ENCODE measurements around the gene LRRC14B. TPM values are rescaled to one million over a fixed set of nuclear protein-coding genes. Genes with fewer than 3 reads are reported as not detected.
A peak's percentile ranks its signal among the peaks of the same experiment; 100 is the strongest.

The LRRC14B gene
- total RNA-seq, 4 donors from 2014 or later = not detected

- Histone ChIP-seq H3K27ac (no peak overlapping the region), H3K4me3 (no peak overlapping the region), H3K27me3 (no peaks in the 10 kb centered on the region), H3K4me1 (no peaks in the 10 kb centered on the region), H3K36me3 (peaks cover 0 to 22% (median 0%) of the 10 kb centered on the region in 3 donors), H3K9me3 (no peaks in the 10 kb centered on the region)
- TF ChIP-seq POLR2A (IDR thresholded peaks at IDR 0.05) = no peak
- TF ChIP-seq CTCF (IDR thresholded peaks at IDR 0.05) = no peak
- peak in 1 of 3 donors; percentile 32 for DNase-seq
Observed at GRCh38 chr5:199950-200645, 8.8 kb downstream of the LRRC14B start.

GRCh38 chr5:200985-201384 is 9.7 kb downstream of the LRRC14B start:
- Histone ChIP-seq H3K36me3 (peaks cover 0 to 27% (median 0%) of the 10 kb centered on the region in 3 donors), H3K27ac (no peak overlapping the region), H3K4me3 (no peak overlapping the region), H3K4me1 (no peaks in the 10 kb centered on the region), H3K27me3 (no peaks in the 10 kb centered on the region), H3K9me3 (no peaks in the 10 kb centered on the region)
- TF ChIP-seq POLR2A (IDR thresholded peaks at IDR 0.05) = no peak
- TF ChIP-seq CTCF (IDR thresholded peaks at IDR 0.05) = no peak
- peak in 2 of 3 donors; percentile 12 to 22 for DNase-seq

DNA sequence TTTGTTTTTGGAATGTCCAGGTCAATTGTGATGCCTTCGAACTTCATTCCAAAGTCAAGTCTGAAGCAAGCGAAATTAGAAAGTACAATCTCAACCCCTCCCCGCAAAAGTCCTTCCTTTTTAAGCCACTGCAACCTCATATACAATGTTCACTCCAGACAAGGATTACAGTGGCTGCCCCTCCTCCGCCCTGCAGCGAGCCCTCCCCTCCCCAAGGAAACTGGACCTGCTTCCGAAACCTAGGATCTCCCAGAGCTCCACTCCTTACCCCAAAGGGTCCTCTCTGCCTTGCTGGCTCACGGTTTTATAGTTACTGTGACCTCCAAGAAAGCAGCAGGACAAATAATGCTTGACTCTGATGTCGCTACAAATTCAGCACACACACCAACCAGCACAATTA is 10.4 kb downstream of the LRRC14B start:
- no peaks in the 10 kb centered on the region for H3K9me3 ChIP-seq
- H3K27me3 ChIP-seq = no peaks in the 10 kb centered on the region
- H3K4me1 ChIP-seq = no peaks in the 10 kb centered on the region
- no peak overlapping the region for H3K27ac ChIP-seq
- H3K36me3 ChIP-seq = peaks cover 0 to 27% (median 0%) of the 10 kb centered on the region in 3 donors
- no peak overlapping the region for H3K4me3 ChIP-seq
- TF ChIP-seq CTCF (IDR thresholded peaks at IDR 0.05) (no peak), POLR2A (IDR thresholded peaks at IDR 0.05) (no peak)
- no peak for DNase-seq

DNA sequence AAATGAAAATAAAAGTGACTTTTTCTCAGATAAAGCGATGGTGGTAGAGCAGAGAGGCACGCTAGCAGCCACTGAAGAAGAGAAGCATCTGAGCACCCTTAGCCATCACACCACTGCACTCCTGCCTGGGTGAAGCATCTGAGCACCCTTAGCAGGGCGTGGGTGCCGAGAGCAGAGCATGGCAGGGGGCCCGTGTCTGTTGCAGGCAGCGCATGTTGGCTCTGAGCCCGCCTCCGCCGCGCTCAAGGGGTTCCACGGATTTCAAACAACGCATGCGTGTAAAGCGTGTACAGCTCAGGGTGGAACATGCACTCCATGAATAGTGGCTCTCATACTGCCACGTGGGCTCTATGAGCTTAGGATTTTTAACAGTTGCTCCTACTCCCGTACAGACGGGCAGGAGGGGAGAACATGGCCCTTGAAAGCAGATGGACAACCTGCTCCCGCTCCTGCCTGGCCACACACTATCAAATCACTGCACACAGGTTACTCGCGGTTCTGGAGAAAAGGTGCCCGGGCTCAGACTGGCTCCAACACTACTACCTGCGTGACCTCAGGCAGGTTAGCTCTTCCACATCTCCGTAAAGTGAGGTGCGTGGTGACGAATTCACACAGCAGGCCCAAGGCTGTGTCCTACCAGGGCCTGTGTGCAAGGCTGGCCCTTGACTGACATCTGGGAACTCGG is 12.1 kb downstream of the LRRC14B start:
- DNase-seq = peak in 1 of 3 donors; percentile 13
- TF ChIP-seq CTCF (IDR thresholded peaks at IDR 0.05) (no peak), POLR2A (IDR thresholded peaks at IDR 0.05) (no peak)

GRCh38 chr5:204001-204400 is 12.7 kb downstream of the LRRC14B start:
- Histone ChIP-seq H3K27me3 (no peaks in the 10 kb centered on the region), H3K36me3 (peaks cover 0 to 27% (median 0%) of the 10 kb centered on the region in 3 donors), H3K27ac (no peak overlapping the region), H3K4me3 (no peak overlapping the region), H3K9me3 (no peaks in the 10 kb centered on the region), H3K4me1 (no peaks in the 10 kb centered on the region)
- peak in 1 of 3 donors; percentile 23 for DNase-seq
- TF ChIP-seq POLR2A (IDR thresholded peaks at IDR 0.05) (no peak), CTCF (IDR thresholded peaks at IDR 0.05) (no peak)

More for the DNA sequence above, 12.1 kb downstream of the LRRC14B start:
- H3K4me3 ChIP-seq = no peak overlapping the region
- H3K27ac ChIP-seq = no peak overlapping the region
- H3K27me3 ChIP-seq = no peaks in the 10 kb centered on the region
- H3K4me1 ChIP-seq = no peaks in the 10 kb centered on the region
- peaks cover 0 to 27% (median 0%) of the 10 kb centered on the region in 3 donors for H3K36me3 ChIP-seq
- no peaks in the 10 kb centered on the region for H3K9me3 ChIP-seq

Measured in Peyer's patch (tissue), 4 donors.